ENCODE measurements around the gene ZNF76.

The ZNF76 gene

GRCh38 chr6:35267897-35268296, 8.4 kb downstream of the ZNF76 start:
- DNase-seq (ENCODE audit: low read depth): no peak

GRCh38 chr6:35272005-35272404, 12.5 kb downstream of the ZNF76 start:
- no peak for DNase-seq (ENCODE audit: low read depth)

GRCh38 chr6:35273822-35274559, 14.5 kb downstream of the ZNF76 start:
- no peak for DNase-seq (ENCODE audit: low read depth)

- no peak for DNase-seq (ENCODE audit: low read depth)
These were observed 16.3 kb downstream of the ZNF76 start for GRCh38 chr6:35275744-35276260.

GRCh38 chr6:35278708-35279107, 19.2 kb downstream of the ZNF76 start:
- no peak for DNase-seq (ENCODE audit: low read depth)

- DNase-seq (ENCODE audit: low read depth): no peak
These were observed 21.4 kb downstream of the ZNF76 start for GRCh38 chr6:35280903-35281302.

- DNase-seq (ENCODE audit: low read depth): no peak
These were observed 22.9 kb downstream of the ZNF76 start for GRCh38 chr6:35282472-35282871.

GRCh38 chr6:35283361-35283760, 23.8 kb downstream of the ZNF76 start:
- DNase-seq (ENCODE audit: low read depth): no peak

GRCh38 chr6:35287671-35288396, 28.3 kb downstream of the ZNF76 start:
- DNase-seq (ENCODE audit: low read depth): no peak

- DNase-seq (ENCODE audit: low read depth): no peak
These were observed 29.3 kb downstream of the ZNF76 start for GRCh38 chr6:35288834-35289233.

- DNase-seq (ENCODE audit: low read depth): no peak
These were observed 32.0 kb downstream of the ZNF76 start for GRCh38 chr6:35291491-35291890.

- no peak for DNase-seq (ENCODE audit: low read depth)
These were observed 33.0 kb downstream of the ZNF76 start for GRCh38 chr6:35292494-35292893.

- DNase-seq (ENCODE audit: low read depth): no peak
These were observed 34.1 kb downstream of the ZNF76 start for GRCh38 chr6:35293681-35294080.

- DNase-seq (ENCODE audit: low read depth): no peak
These were observed 34.9 kb downstream of the ZNF76 start for GRCh38 chr6:35294308-35294945.

GRCh38 chr6:35295036-35295435, 35.5 kb downstream of the ZNF76 start:
- no peak for DNase-seq (ENCODE audit: low read depth)

GRCh38 chr6:35295521-35296315, 36.2 kb downstream of the ZNF76 start:
- no peak for DNase-seq (ENCODE audit: low read depth)

- DNase-seq (ENCODE audit: low read depth): no peak
These were observed 37.5 kb downstream of the ZNF76 start for GRCh38 chr6:35296931-35297600.

- peak; percentile 64 for DNase-seq (ENCODE audit: low read depth)
These were observed 38.3 kb downstream of the ZNF76 start, which contains the start of gene DEF6 for GRCh38 chr6:35297601-35298481. Gene DEF6 (plus strand): TSS chr6:35297818. CDS start chr6:35297857, 39 bp downstream.

- no peak for DNase-seq (ENCODE audit: low read depth)
These were observed 39.1 kb downstream of the ZNF76 start for GRCh38 chr6:35298625-35299140.

GRCh38 chr6:35299674-35300073, 40.1 kb downstream of the ZNF76 start:
- DNase-seq (ENCODE audit: low read depth): no peak

Measured in stimulated activated CD8-positive, alpha-beta memory T cell treated with anti-CD3 and anti-CD28 coated beads, Interleukin-7, amount 100 ng/mL, for 24 hours (primary cell).